ENCODE data around the gene CCDC183. TPM values are rescaled to one million over a fixed set of nuclear protein-coding genes. Genes with fewer than 3 reads are reported as not detected.

CCDC183 gene
- total RNA-seq, 1 experiment from 2014 or later: 1.1 TPM

- Histone ChIP-seq H2BK15ac (ENCODE audit: low read depth, low read length) (no peak overlapping the region), H3K27me3 (ENCODE audit: insufficient read depth, low read length) (no peaks in the 10 kb centered on the region), H3K56ac (ENCODE audit: insufficient read length, low read depth, low read length) (no peak overlapping the region), H3K4ac (ENCODE audit: low read depth, low read length) (no peak overlapping the region), H2AFZ (ENCODE audit: low read length) (no peak overlapping the region), H3K27ac (ENCODE audit: insufficient read length, low read depth, low read length) (no peak overlapping the region), H3T11ph (ENCODE audit: low read length) (no peak overlapping the region), H3K23ac (ENCODE audit: insufficient read length, low read depth, low read length) (no peak overlapping the region), H2BK5ac (ENCODE audit: insufficient read length, low read length) (no peak overlapping the region), H2BK20ac (ENCODE audit: low read depth, low read length, poor library complexity, severe bottlenecking) (no peak overlapping the region), H3K14ac (ENCODE audit: insufficient read depth, low read length) (no peak overlapping the region; the same call in 1 of the 2 replicates), H2BK12ac (ENCODE audit: insufficient read length, low read depth, low read length) (no peak overlapping the region), H4K5ac (ENCODE audit: insufficient read length, low read depth, low read length) (no peak overlapping the region), H3K79me1 (ENCODE audit: insufficient read depth, low read depth, low read length, poor library complexity, severe bottlenecking) (no peaks in the 10 kb centered on the region), H3K23me2 (ENCODE audit: insufficient read length, low read depth, low read length, poor library complexity, severe bottlenecking) (no peaks in the 10 kb centered on the region), H4K91ac (ENCODE audit: insufficient read length, low read depth, low read length) (no peak overlapping the region), H4K8ac (replicated peaks; ENCODE audit: insufficient read length, low read depth, low read length) (no peak overlapping the region), H3K4me1 (ENCODE audit: insufficient read depth, low read length) (no peaks in the 10 kb centered on the region), H3K4me2 (ENCODE audit: insufficient read depth, insufficient read length, low read length) (no peak overlapping the region), H2AK5ac (ENCODE audit: insufficient read length, low read length) (no peak overlapping the region), H3K9ac (ENCODE audit: extremely low read depth, insufficient read length, low read length) (no peak overlapping the region), H3K79me2 (ENCODE audit: insufficient read depth, low read length) (no peaks in the 10 kb centered on the region), H4K20me1 (ENCODE audit: control insufficient read depth, insufficient read depth, insufficient read length) (no peaks in the 10 kb centered on the region), H3K18ac (ENCODE audit: insufficient read length, low read depth, low read length) (no peak overlapping the region), H2BK120ac (ENCODE audit: low read depth, low read length, poor library complexity, severe bottlenecking) (no peak overlapping the region), H3K9me3 (ENCODE audit: control insufficient read depth, low read depth, low read length) (no peaks in the 10 kb centered on the region)
- DNase-seq: no peak
- H3K36me3 Mint-ChIP-seq (ENCODE audit: insufficient read depth in 1 of 3, low read depth in 3 of 3): peaks cover 14 to 59% (median 54%) of the 10 kb centered on the region in 3 experiments
- peaks cover 1% of the 10 kb centered on the region; the same call in 1 of the 2 replicates for H3K27me3 Mint-ChIP-seq (ENCODE audit: low read depth)
- no peak for TF ChIP-seq CTCF (conservative IDR thresholded peaks at IDR 0.05)
- no peak overlapping the region for H3K4me3 Mint-ChIP-seq
- no peak overlapping the region; a peak in 1 of 7 replicates for H3K27ac Mint-ChIP-seq
- H3K9me3 Mint-ChIP-seq: no peaks in the 10 kb centered on the region
- H3K4me1 Mint-ChIP-seq: no peaks in the 10 kb centered on the region
- WGBS (ENCODE audit: extremely low coverage, insufficient read length, low lambda C conversion rate): no CpG with 5 or more reads among the region's 14 CpGs
These were observed 33.3 kb downstream of the CCDC183 start for GRCh38 chr9:136829412-136829811.
